ENCODE measurements around the gene DENND1A.

The DENND1A gene

GRCh38 chr9:123395276-123395688, 534.6 kb downstream of the DENND1A start:
- H3K4me3 ChIP-seq (ENCODE audit: low read length): no peak overlapping the region
- no peak for DNase-seq (ENCODE audit: low read depth)
- TF ChIP-seq CTCF (conservative IDR thresholded peaks at IDR 0.05; ENCODE audit: low read depth, low read length): no peak

- TF ChIP-seq CTCF (conservative IDR thresholded peaks at IDR 0.05; ENCODE audit: low read depth, low read length): no peak
- H3K4me3 ChIP-seq (ENCODE audit: low read length): no peak overlapping the region
- no peak for DNase-seq (ENCODE audit: low read depth)
Measured at GRCh38 chr9:123394291-123395235, 535.4 kb downstream of the DENND1A start.

- H3K4me3 ChIP-seq (ENCODE audit: low read length): no peak overlapping the region
- no peak for DNase-seq (ENCODE audit: low read depth)
- no peak for TF ChIP-seq CTCF (conservative IDR thresholded peaks at IDR 0.05; ENCODE audit: low read depth, low read length)
Measured at GRCh38 chr9:123392802-123393201, 537.1 kb downstream of the DENND1A start.

GRCh38 chr9:123391946-123392345, 538.0 kb downstream of the DENND1A start:
- H3K4me3 ChIP-seq (ENCODE audit: low read length): no peak overlapping the region
- TF ChIP-seq CTCF (conservative IDR thresholded peaks at IDR 0.05; ENCODE audit: low read depth, low read length): no peak
- no peak for DNase-seq (ENCODE audit: low read depth)

- no peak for DNase-seq (ENCODE audit: low read depth)
- TF ChIP-seq CTCF (conservative IDR thresholded peaks at IDR 0.05; ENCODE audit: low read depth, low read length): no peak
- no peak overlapping the region for H3K4me3 ChIP-seq (ENCODE audit: low read length)
Measured at GRCh38 chr9:123391233-123391632, 538.7 kb downstream of the DENND1A start.

GRCh38 chr9:123390337-123391135, 539.4 kb downstream of the DENND1A start:
- DNase-seq (ENCODE audit: low read depth): no peak

More at GRCh38 chr9:123390337-123391135, 539.4 kb downstream of the DENND1A start:
- no peak overlapping the region for H3K4me3 ChIP-seq (ENCODE audit: low read length)
- no peak for TF ChIP-seq CTCF (conservative IDR thresholded peaks at IDR 0.05; ENCODE audit: low read depth, low read length)

Measured in retinal pigment epithelial cell (primary cell).